Measurements from ENCODE around the gene NQO2. TPM values are rescaled to one million over a fixed set of nuclear protein-coding genes. Genes with fewer than 3 reads are reported as not detected.

The NQO2 gene
- polyA plus RNA-seq, 1 donor from 2014 or later = 33.2 TPM

GRCh38 chr6:2958776-2959175, 40.9 kb upstream of the NQO2 start:
- Histone ChIP-seq H3K9ac (ENCODE audit: low read length) (no peak overlapping the region), H3F3A (ENCODE audit: insufficient read depth, low read length, poor library complexity, severe bottlenecking) (no peaks in the 10 kb centered on the region), H3K27me3 (ENCODE audit: insufficient read depth, low read depth, low read length) (no peaks in the 10 kb centered on the region), H2AFZ (ENCODE audit: low read depth, low read length) (no peak overlapping the region), H3K4me3 (ENCODE audit: low read length) (no peak overlapping the region), H3K36me3 (ENCODE audit: insufficient read depth, low read length) (no peaks in the 10 kb centered on the region), H3K27ac (ENCODE audit: low read length) (no peak overlapping the region), H3K9me3 (ENCODE audit: low read length) (no peaks in the 10 kb centered on the region), H3K9me2 (ENCODE audit: insufficient read depth, low read length) (no peaks in the 10 kb centered on the region), H3K79me2 (replicated peaks; ENCODE audit: insufficient read depth, low read length) (no peaks in the 10 kb centered on the region), H4K20me1 (ENCODE audit: insufficient read depth) (no peaks in the 10 kb centered on the region), H3K4me2 (ENCODE audit: low read length) (no peak overlapping the region)
- TF ChIP-seq REST (IDR thresholded peaks at IDR 0.05; ENCODE audit: borderline replicate concordance) (no peak), POLR2AphosphoS5 (IDR thresholded peaks at IDR 0.05) (no peak), EP300 (conservative IDR thresholded peaks at IDR 0.05; ENCODE audit: poor library complexity, severe bottlenecking) (no peak), EZH2 (IDR thresholded peaks at IDR 0.05; ENCODE audit: borderline replicate concordance, insufficient read depth, low read length, poor library complexity, severe bottlenecking) (no peak), TAF1 (IDR thresholded peaks at IDR 0.05; ENCODE audit: low read depth) (no peak), SMC3 (conservative IDR thresholded peaks at IDR 0.05; ENCODE audit: poor library complexity) (no peak), CTCF (IDR thresholded peaks at IDR 0.05; ENCODE audit: poor library complexity, severe bottlenecking) (no peak), RAD21 (conservative IDR thresholded peaks at IDR 0.05) (no peak), MXI1 (conservative IDR thresholded peaks at IDR 0.05; ENCODE audit: poor library complexity, severe bottlenecking) (no peak)

GRCh38 chr6:2959909-2960719, 39.6 kb upstream of the NQO2 start:
- H3K79me2 ChIP-seq (replicated peaks; ENCODE audit: insufficient read depth, low read length) = no peaks in the 10 kb centered on the region

More at GRCh38 chr6:2959909-2960719, 39.6 kb upstream of the NQO2 start:
- TF ChIP-seq TAF1 (IDR thresholded peaks at IDR 0.05; ENCODE audit: low read depth) = no peak
- TF ChIP-seq EZH2 (IDR thresholded peaks at IDR 0.05; ENCODE audit: borderline replicate concordance, insufficient read depth, low read length, poor library complexity, severe bottlenecking) = no peak
- no peak for TF ChIP-seq POLR2AphosphoS5 (IDR thresholded peaks at IDR 0.05)
- no peak for TF ChIP-seq SMC3 (conservative IDR thresholded peaks at IDR 0.05; ENCODE audit: poor library complexity)
- TF ChIP-seq EP300 (conservative IDR thresholded peaks at IDR 0.05; ENCODE audit: poor library complexity, severe bottlenecking) = no peak
- no peak for TF ChIP-seq MXI1 (conservative IDR thresholded peaks at IDR 0.05; ENCODE audit: poor library complexity, severe bottlenecking)
- TF ChIP-seq RAD21 (conservative IDR thresholded peaks at IDR 0.05) = no peak
- no peak for TF ChIP-seq CTCF (IDR thresholded peaks at IDR 0.05; ENCODE audit: poor library complexity, severe bottlenecking)
- TF ChIP-seq REST (IDR thresholded peaks at IDR 0.05; ENCODE audit: borderline replicate concordance) = no peak
- H3K9ac ChIP-seq (ENCODE audit: low read length) = no peak overlapping the region
- no peak overlapping the region for H3K4me2 ChIP-seq (ENCODE audit: low read length)
- no peaks in the 10 kb centered on the region for H3K27me3 ChIP-seq (ENCODE audit: insufficient read depth, low read depth, low read length)
- no peak overlapping the region for H3K4me3 ChIP-seq (ENCODE audit: low read length)
- H3K9me2 ChIP-seq (ENCODE audit: insufficient read depth, low read length) = no peaks in the 10 kb centered on the region
- H3K27ac ChIP-seq (ENCODE audit: low read length) = no peak overlapping the region
- H3F3A ChIP-seq (ENCODE audit: insufficient read depth, low read length, poor library complexity, severe bottlenecking) = no peaks in the 10 kb centered on the region
- H3K9me3 ChIP-seq (ENCODE audit: low read length) = no peaks in the 10 kb centered on the region
- no peak overlapping the region for H2AFZ ChIP-seq (ENCODE audit: low read depth, low read length)
- H4K20me1 ChIP-seq (ENCODE audit: insufficient read depth) = no peaks in the 10 kb centered on the region
- no peaks in the 10 kb centered on the region for H3K36me3 ChIP-seq (ENCODE audit: insufficient read depth, low read length)

Data from neural cell (in vitro differentiated cells).